OCI-LY1 (cell line): ENCODE data around the gene ELOVL2.

ENCODE experiments used
- H2AFZ ChIP-seq: fragments of 200-600 bp; sonication (generic), shearing (Covaris generic); 2 replicates; pipeline ENCODE4 v1.6.0; 2014; ENCODE audit warnings: antibody characterized with exemption, mild to moderate bottlenecking, low read length
- H3F3A ChIP-seq: fragments of 200-600 bp; sonication (generic), shearing (Covaris generic); 2 replicates; pipeline ENCODE4 v1.6.0; 2014; ENCODE audit warnings: mild to moderate bottlenecking, antibody characterized with exemption, low read length, moderate library complexity; ENCODE audit not compliant: insufficient read depth
- H3K27ac ChIP-seq: fragments of 200-600 bp; sonication (generic); 2 replicates; pipeline ENCODE4 v1.5.1; 2014; ENCODE audit warnings: low read length, mixed run types, mild to moderate bottlenecking, low read depth; ENCODE audit not compliant: poor library complexity, severe bottlenecking
- H3K27me3 ChIP-seq: fragments of 200-600 bp; sonication (generic); 2 replicates; pipeline ENCODE4 v1.6.0; 2014; ENCODE audit warnings: antibody characterized with exemption, mild to moderate bottlenecking, low read length, moderate library complexity; ENCODE audit not compliant: insufficient read depth
- H3K36me3 ChIP-seq: fragments of 200-600 bp; sonication (generic); 2 replicates; pipeline ENCODE4 v1.6.1; 2014; ENCODE audit warnings: mild to moderate bottlenecking, antibody characterized with exemption, low read length, moderate library complexity, mixed read lengths; ENCODE audit not compliant: insufficient read depth
- H3K4me1 ChIP-seq: fragments of 200-600 bp; sonication (generic); 2 replicates; pipeline ENCODE4 v1.5.1; 2014; ENCODE audit warnings: mild to moderate bottlenecking, low read length, moderate library complexity; ENCODE audit not compliant: insufficient read depth, severe bottlenecking
- H3K4me2 ChIP-seq: fragments of 200-600 bp; sonication (generic), shearing (Covaris generic); 2 replicates; pipeline ENCODE4 v1.6.1; 2014; ENCODE audit warnings: low read length
- H3K4me3 ChIP-seq: fragments of 200-600 bp; sonication (generic); 2 replicates; pipeline ENCODE4 v1.5.1; 2014; ENCODE audit warnings: low read length, low read depth, mild to moderate bottlenecking, mixed read lengths; ENCODE audit not compliant: poor library complexity, severe bottlenecking
- H3K79me2 ChIP-seq: fragments of 200-600 bp; shearing (Covaris generic); 2 replicates; pipeline ENCODE4 v1.6.1; 2016; ENCODE audit warnings: mixed run types, low read length, mixed read lengths; ENCODE audit not compliant: insufficient read depth
- H3K9ac ChIP-seq: fragments of 200-600 bp; sonication (generic), shearing (Covaris generic); 2 replicates; pipeline ENCODE4 v1.6.1; 2014; ENCODE audit warnings: mild to moderate bottlenecking, low read length, mixed read lengths
- H3K9me2 ChIP-seq: fragments of 200-600 bp; sonication (generic), shearing (Covaris generic); 2 replicates; pipeline ENCODE4 v1.6.1; 2014; ENCODE audit warnings: low read depth, mild to moderate bottlenecking, low read length, mixed read lengths
- H3K9me3 ChIP-seq: fragments of 200-600 bp; shearing (Covaris generic); 2 replicates; pipeline ENCODE4 v1.6.1; 2014; ENCODE audit warnings: low read length, mixed read lengths
- H4K20me1 ChIP-seq: fragments of 200-600 bp; sonication (generic), shearing (Covaris generic); 2 replicates; pipeline ENCODE4 v1.6.0; 2016; ENCODE audit warnings: mild to moderate bottlenecking, low read length; ENCODE audit not compliant: insufficient read depth
- CTCF ChIP-seq: fragments of 200-600 bp; sonication (generic), shearing (Covaris generic); IDR thresholded peaks from 2 replicates; pipeline ENCODE4 v1.5.1; 2017; ENCODE audit warnings: mild to moderate bottlenecking, antibody characterized with exemption, low read length, moderate library complexity, mixed read lengths
- EZH2 ChIP-seq: fragments of 200-600 bp; sonication (generic), shearing (Covaris generic); IDR thresholded peaks from 2 replicates; pipeline ENCODE4 v1.8.0; 2017; ENCODE audit warnings: borderline replicate concordance, mixed run types, mild to moderate bottlenecking, antibody characterized with exemption, low read length, moderate library complexity, mixed read lengths

ELOVL2 gene

GRCh38 chr6:11069760-11070159 lies 25.7 kb upstream of the ELOVL2 start:
- Histone ChIP-seq H3F3A (no peaks in the 10 kb centered on the region), H3K36me3 (no peaks in the 10 kb centered on the region), H3K9ac (no peak overlapping the region), H3K79me2 (no peaks in the 10 kb centered on the region), H4K20me1 (no peaks in the 10 kb centered on the region), H3K9me2 (no peaks in the 10 kb centered on the region), H3K4me1 (no peaks in the 10 kb centered on the region), H3K9me3 (no peaks in the 10 kb centered on the region), H3K27ac (no peak overlapping the region), H3K4me2 (no peak overlapping the region), H2AFZ (no peak overlapping the region), H3K27me3 (no peaks in the 10 kb centered on the region), H3K4me3 (no peak overlapping the region)
- TF ChIP-seq CTCF = no peak
- TF ChIP-seq EZH2 = no peak

- no peaks in the 10 kb centered on the region for H3K4me1 ChIP-seq
- H3K36me3 ChIP-seq = no peaks in the 10 kb centered on the region
- no peaks in the 10 kb centered on the region for H3K9me2 ChIP-seq
- H3K79me2 ChIP-seq = no peaks in the 10 kb centered on the region
- no peak overlapping the region for H3K27ac ChIP-seq
- no peaks in the 10 kb centered on the region for H3F3A ChIP-seq
- no peak overlapping the region for H3K4me2 ChIP-seq
- no peaks in the 10 kb centered on the region for H3K27me3 ChIP-seq
- TF ChIP-seq CTCF = no peak
- no peak for TF ChIP-seq EZH2
- no peak overlapping the region for H3K4me3 ChIP-seq
- no peaks in the 10 kb centered on the region for H4K20me1 ChIP-seq
- no peak overlapping the region for H3K9ac ChIP-seq
- H3K9me3 ChIP-seq = no peaks in the 10 kb centered on the region
- H2AFZ ChIP-seq = no peak overlapping the region
Observed at GRCh38 chr6:11067348-11067747, 23.2 kb upstream of the ELOVL2 start.

GRCh38 chr6:11066505-11067347 lies 22.6 kb upstream of the ELOVL2 start:
- Histone ChIP-seq H3K4me1 (no peaks in the 10 kb centered on the region), H3K4me3 (no peak overlapping the region), H3K9ac (no peak overlapping the region), H3K9me2 (no peaks in the 10 kb centered on the region), H2AFZ (no peak overlapping the region), H3K27ac (no peak overlapping the region), H3K9me3 (no peaks in the 10 kb centered on the region), H3K36me3 (no peaks in the 10 kb centered on the region), H3K4me2 (no peak overlapping the region), H3K27me3 (no peaks in the 10 kb centered on the region), H4K20me1 (no peaks in the 10 kb centered on the region), H3K79me2 (no peaks in the 10 kb centered on the region), H3F3A (no peaks in the 10 kb centered on the region)
- no peak for TF ChIP-seq EZH2
- no peak for TF ChIP-seq CTCF
